Astrocyte (in vitro differentiated cells and primary cell): ENCODE results near the gene TMEM89.

ENCODE experiments used
- CTCF ChIP-seq: IDR thresholded peaks from 2 replicates; pipeline ENCODE4 v1.5.1; 2011; ENCODE audit warnings: low read depth, mild to moderate bottlenecking, inconsistent platforms, low read length, moderate library complexity; ENCODE audit not compliant: insufficient read depth
- EZH2 ChIP-seq: IDR thresholded peaks from 2 replicates; pipeline ENCODE4 v1.6.1; 2012; ENCODE audit warnings: mild to moderate bottlenecking, low read length, inconsistent platforms; ENCODE audit not compliant: insufficient read depth

- TF ChIP-seq CTCF (no peak), EZH2 (no peak)
These were observed 11.7 kb upstream of the TMEM89 start for GRCh38 chr3:48633256-48633655.
